ENCODE measurements around the gene GOLIM4. TPM values are rescaled to one million over a fixed set of nuclear protein-coding genes. Genes with fewer than 3 reads are reported as not detected.

GOLIM4 gene
- total RNA-seq, 1 experiment from 2014 or later = 30.0 TPM

DNA sequence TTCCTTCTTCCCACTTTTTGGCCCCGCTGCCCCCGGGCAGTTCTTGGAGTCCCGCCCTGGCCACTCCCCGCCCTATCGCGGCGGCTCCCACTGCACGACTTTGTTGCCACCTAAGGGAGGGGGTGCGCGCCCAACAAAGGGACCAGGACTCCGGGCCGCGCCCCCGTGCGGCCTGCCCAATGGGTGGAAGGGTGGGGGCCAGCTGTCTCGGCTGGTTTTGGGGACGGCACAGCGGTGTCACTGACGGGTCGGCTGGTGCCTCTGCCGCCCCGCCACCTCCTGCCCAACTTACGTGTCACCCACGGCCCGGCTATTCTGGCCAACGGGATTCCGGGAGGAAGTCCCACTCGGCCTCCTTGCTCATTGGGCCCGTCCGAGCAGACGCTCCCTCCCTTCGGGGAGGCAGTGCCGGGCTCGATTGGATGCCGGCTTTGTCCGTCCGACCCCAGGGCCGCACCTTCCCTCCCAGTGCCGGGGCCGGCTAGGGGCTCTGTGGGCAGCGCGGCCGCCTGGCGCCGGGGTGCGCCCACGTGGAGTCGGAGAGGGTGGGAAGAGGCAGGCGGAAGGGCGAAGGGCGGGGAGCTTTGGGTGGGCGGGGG, at the start of gene GOLIM4 (continued):
- TF ChIP-seq ZNF317 (CRISPR knock-in tag; IDR thresholded peaks at IDR 0.05; ENCODE audit: borderline replicate concordance, low read depth) (no peak), MXD4 (CRISPR knock-in tag; IDR thresholded peaks at IDR 0.05; ENCODE audit: borderline replicate concordance) (no peak), ZNF232 (CRISPR knock-in tag; IDR thresholded peaks at IDR 0.05) (no peak), ZNF423 (CRISPR knock-in tag; IDR thresholded peaks at IDR 0.05) (0 out of 2 replicates have a peak, but pooled peaks have one; percentile 38), ZNF121 (CRISPR knock-in tag; IDR thresholded peaks at IDR 0.05) (peak; percentile 84; the same call in 1 of the 2 replicates), FOXK1 (CRISPR knock-in tag; IDR thresholded peaks at IDR 0.05) (peak; percentile 72), ZBTB21 (CRISPR knock-in tag; IDR thresholded peaks at IDR 0.05; ENCODE audit: borderline replicate concordance) (no peak), TEAD1 (CRISPR knock-in tag; IDR thresholded peaks at IDR 0.05) (0 out of 2 replicates have a peak, but pooled peaks have one; percentile 79), KAT7 (CRISPR knock-in tag; IDR thresholded peaks at IDR 0.05; ENCODE audit: borderline replicate concordance) (no peak), ETV6 (CRISPR knock-in tag; IDR thresholded peaks at IDR 0.05) (peak; percentile 15; the same call in 1 of the 2 replicates), GABPB1 (CRISPR knock-in tag; IDR thresholded peaks at IDR 0.05) (peak; percentile 11; the same call in 1 of the 2 replicates), OVOL2 (CRISPR knock-in tag; IDR thresholded peaks at IDR 0.05; ENCODE audit: borderline replicate concordance) (no peak), JUN (CRISPR knock-in tag; IDR thresholded peaks at IDR 0.05) (peak; percentile 47; the same call in 1 of the 2 replicates), CREB1 (CRISPR knock-in tag; IDR thresholded peaks at IDR 0.05) (no peak), ZNF263 (CRISPR knock-in tag; IDR thresholded peaks at IDR 0.05; ENCODE audit: low read depth) (no peak), JAZF1 (CRISPR knock-in tag; IDR thresholded peaks at IDR 0.05) (no peak), TP53 (CRISPR knock-in tag; IDR thresholded peaks at IDR 0.05) (no peak), FOXP1 (CRISPR knock-in tag; IDR thresholded peaks at IDR 0.05; ENCODE audit: borderline replicate concordance) (peak; percentile 67; the same call in 1 of the 2 replicates)
- TF ChIP-seq, protein P1, sequence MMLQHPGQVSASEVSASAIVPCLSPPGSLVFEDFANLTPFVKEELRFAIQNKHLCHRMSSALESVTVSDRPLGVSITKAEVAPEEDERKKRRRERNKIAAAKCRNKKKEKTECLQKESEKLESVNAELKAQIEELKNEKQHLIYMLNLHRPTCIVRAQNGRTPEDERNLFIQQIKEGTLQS (CRISPR knock-in tag; conservative IDR thresholded peaks at IDR 0.05) = no peak
- TF ChIP-seq, protein P2, sequence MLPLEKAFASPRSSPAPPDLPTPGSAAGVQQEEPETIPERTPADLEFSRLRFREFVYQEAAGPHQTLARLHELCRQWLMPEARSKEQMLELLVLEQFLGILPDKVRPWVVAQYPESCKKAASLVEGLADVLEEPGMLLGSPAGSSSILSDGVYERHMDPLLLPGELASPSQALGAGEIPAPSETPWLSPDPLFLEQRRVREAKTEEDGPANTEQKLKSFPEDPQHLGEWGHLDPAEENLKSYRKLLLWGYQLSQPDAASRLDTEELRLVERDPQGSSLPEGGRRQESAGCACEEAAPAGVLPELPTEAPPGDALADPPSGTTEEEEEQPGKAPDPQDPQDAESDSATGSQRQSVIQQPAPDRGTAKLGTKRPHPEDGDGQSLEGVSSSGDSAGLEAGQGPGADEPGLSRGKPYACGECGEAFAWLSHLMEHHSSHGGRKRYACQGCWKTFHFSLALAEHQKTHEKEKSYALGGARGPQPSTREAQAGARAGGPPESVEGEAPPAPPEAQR (CRISPR knock-in tag; IDR thresholded peaks at IDR 0.05) = no peak
- TF ChIP-seq, protein P3, sequence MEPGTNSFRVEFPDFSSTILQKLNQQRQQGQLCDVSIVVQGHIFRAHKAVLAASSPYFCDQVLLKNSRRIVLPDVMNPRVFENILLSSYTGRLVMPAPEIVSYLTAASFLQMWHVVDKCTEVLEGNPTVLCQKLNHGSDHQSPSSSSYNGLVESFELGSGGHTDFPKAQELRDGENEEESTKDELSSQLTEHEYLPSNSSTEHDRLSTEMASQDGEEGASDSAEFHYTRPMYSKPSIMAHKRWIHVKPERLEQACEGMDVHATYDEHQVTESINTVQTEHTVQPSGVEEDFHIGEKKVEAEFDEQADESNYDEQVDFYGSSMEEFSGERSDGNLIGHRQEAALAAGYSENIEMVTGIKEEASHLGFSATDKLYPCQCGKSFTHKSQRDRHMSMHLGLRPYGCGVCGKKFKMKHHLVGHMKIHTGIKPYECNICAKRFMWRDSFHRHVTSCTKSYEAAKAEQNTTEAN (CRISPR knock-in tag; IDR thresholded peaks at IDR 0.05) = no peak
- TF ChIP-seq, protein P4, sequence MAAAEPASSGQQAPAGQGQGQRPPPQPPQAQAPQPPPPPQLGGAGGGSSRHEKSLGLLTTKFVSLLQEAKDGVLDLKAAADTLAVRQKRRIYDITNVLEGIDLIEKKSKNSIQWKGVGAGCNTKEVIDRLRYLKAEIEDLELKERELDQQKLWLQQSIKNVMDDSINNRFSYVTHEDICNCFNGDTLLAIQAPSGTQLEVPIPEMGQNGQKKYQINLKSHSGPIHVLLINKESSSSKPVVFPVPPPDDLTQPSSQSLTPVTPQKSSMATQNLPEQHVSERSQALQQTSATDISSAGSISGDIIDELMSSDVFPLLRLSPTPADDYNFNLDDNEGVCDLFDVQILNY (CRISPR knock-in tag; IDR thresholded peaks at IDR 0.05) = peak; percentile 21; the same call in 1 of the 2 replicates
- TF ChIP-seq, protein P5, sequence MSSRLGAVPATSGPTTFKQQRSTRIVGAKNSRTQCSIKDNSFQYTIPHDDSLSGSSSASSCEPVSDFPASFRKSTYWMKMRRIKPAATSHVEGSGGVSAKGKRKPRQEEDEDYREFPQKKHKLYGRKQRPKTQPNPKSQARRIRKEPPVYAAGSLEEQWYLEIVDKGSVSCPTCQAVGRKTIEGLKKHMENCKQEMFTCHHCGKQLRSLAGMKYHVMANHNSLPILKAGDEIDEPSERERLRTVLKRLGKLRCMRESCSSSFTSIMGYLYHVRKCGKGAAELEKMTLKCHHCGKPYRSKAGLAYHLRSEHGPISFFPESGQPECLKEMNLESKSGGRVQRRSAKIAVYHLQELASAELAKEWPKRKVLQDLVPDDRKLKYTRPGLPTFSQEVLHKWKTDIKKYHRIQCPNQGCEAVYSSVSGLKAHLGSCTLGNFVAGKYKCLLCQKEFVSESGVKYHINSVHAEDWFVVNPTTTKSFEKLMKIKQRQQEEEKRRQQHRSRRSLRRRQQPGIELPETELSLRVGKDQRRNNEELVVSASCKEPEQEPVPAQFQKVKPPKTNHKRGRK (CRISPR knock-in tag; IDR thresholded peaks at IDR 0.05; ENCODE audit: borderline replicate concordance) = no peak
- TF ChIP-seq, protein P6, sequence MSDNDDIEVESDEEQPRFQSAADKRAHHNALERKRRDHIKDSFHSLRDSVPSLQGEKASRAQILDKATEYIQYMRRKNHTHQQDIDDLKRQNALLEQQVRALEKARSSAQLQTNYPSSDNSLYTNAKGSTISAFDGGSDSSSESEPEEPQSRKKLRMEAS (CRISPR knock-in tag; IDR thresholded peaks at IDR 0.05) = peak; percentile 93
- TF ChIP-seq, protein P7, sequence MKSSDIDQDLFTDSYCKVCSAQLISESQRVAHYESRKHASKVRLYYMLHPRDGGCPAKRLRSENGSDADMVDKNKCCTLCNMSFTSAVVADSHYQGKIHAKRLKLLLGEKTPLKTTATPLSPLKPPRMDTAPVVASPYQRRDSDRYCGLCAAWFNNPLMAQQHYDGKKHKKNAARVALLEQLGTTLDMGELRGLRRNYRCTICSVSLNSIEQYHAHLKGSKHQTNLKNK (CRISPR knock-in tag; IDR thresholded peaks at IDR 0.05) = no peak
- TF ChIP-seq, protein P8, sequence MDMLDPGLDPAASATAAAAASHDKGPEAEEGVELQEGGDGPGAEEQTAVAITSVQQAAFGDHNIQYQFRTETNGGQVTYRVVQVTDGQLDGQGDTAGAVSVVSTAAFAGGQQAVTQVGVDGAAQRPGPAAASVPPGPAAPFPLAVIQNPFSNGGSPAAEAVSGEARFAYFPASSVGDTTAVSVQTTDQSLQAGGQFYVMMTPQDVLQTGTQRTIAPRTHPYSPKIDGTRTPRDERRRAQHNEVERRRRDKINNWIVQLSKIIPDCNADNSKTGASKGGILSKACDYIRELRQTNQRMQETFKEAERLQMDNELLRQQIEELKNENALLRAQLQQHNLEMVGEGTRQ (CRISPR knock-in tag; IDR thresholded peaks at IDR 0.05) = peak; percentile 28; the same call in 1 of the 2 replicates
- TF ChIP-seq, protein P9, sequence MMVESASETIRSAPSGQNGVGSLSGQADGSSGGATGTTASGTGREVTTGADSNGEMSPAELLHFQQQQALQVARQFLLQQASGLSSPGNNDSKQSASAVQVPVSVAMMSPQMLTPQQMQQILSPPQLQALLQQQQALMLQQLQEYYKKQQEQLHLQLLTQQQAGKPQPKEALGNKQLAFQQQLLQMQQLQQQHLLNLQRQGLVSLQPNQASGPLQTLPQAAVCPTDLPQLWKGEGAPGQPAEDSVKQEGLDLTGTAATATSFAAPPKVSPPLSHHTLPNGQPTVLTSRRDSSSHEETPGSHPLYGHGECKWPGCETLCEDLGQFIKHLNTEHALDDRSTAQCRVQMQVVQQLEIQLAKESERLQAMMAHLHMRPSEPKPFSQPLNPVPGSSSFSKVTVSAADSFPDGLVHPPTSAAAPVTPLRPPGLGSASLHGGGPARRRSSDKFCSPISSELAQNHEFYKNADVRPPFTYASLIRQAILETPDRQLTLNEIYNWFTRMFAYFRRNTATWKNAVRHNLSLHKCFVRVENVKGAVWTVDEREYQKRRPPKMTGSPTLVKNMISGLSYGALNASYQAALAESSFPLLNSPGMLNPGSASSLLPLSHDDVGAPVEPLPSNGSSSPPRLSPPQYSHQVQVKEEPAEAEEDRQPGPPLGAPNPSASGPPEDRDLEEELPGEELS (CRISPR knock-in tag; IDR thresholded peaks at IDR 0.05) = no peak

All from WTC11 (cell line).